H1 (cell line): ENCODE measurements around the gene BABAM2. TPM values are rescaled to one million over a fixed set of nuclear protein-coding genes. Genes with fewer than 3 reads are reported as not detected.

Source experiments
- CTCF ChIA-PET: fragments of 300-600 bp; sonication (Branson Sonifier 250); formaldehyde crosslinking; loops from one replicate; lab custom pipeline; 2021; ENCODE audit not compliant: partially characterized antibody; lab: Charles Lee
- POLR2A ChIA-PET: fragments of 300-600 bp; sonication (Branson Sonifier 250); formaldehyde crosslinking; loops from one replicate; lab custom pipeline; 2021; ENCODE audit warnings: inconsistent platforms; ENCODE audit not compliant: partially characterized antibody; lab: Charles Lee
- DNase-seq, 2 experiments: peaks; one replicate each; pipeline versions ENCODE4 v3.0.0 to v3.0.0-alpha.2; 2010 to 2022; ENCODE audit warnings: low spot score in 2 of 2, low read depth in 1 of 2, mixed read lengths in 1 of 2
- FAIRE-seq: peaks from 2 replicates; lab custom pipeline; 2011; peaks lifted over from hg19 to GRCh38; lab: Jason Lieb, UNC
- H2AFZ ChIP-seq: 2 replicates; pipeline ENCODE4 v1.8.1; 2012; ENCODE audit warnings: low read length, inconsistent platforms
- H2AK5ac ChIP-seq: 2 replicates; pipeline ENCODE4 v1.6.1; 2013; ENCODE audit warnings: low read depth, low read length
- H2BK120ac ChIP-seq: replicated peaks from 2 replicates; pipeline ENCODE3; 2013; ENCODE audit warnings: low read depth, low read length, inconsistent platforms
- H2BK12ac ChIP-seq: 2 replicates; pipeline ENCODE4 v1.6.1; 2013; ENCODE audit warnings: low read depth, low read length
- H2BK15ac ChIP-seq: 2 replicates; pipeline ENCODE4 v1.6.1; 2013; ENCODE audit warnings: low read length
- H2BK20ac ChIP-seq: 2 replicates; pipeline ENCODE4 v1.6.1; 2013; ENCODE audit warnings: low read length
- H2BK5ac ChIP-seq: 2 replicates; pipeline ENCODE4 v1.6.1; 2013; ENCODE audit warnings: low read depth, low read length
- H3K14ac ChIP-seq: 2 replicates; pipeline ENCODE4 v1.6.1; 2013; ENCODE audit warnings: inconsistent platforms; ENCODE audit not compliant: insufficient read length
- H3K18ac ChIP-seq: 2 replicates; pipeline ENCODE4 v1.6.1; 2013; ENCODE audit warnings: low read length; ENCODE audit errors: extremely low read depth
- H3K23ac ChIP-seq: 2 replicates; pipeline ENCODE4 v1.6.1; 2013; ENCODE audit warnings: inconsistent platforms; ENCODE audit not compliant: insufficient read length
- H3K23me2 ChIP-seq: 2 replicates; pipeline ENCODE4 v1.6.1; 2013; ENCODE audit warnings: low read depth, low read length
- H3K27ac ChIP-seq: 2 replicates; pipeline ENCODE4 v1.6.1; 2011; ENCODE audit warnings: low read depth, low read length, inconsistent platforms
- H3K27me3 ChIP-seq, 4 experiments: replicated peaks in 1 of 4; 1 replicate in 1 of 4; 2 replicates in 3 of 4; pipeline versions ENCODE4 v1.6.1 to v1.8.1; 2011 to 2013; ENCODE audit warnings: low read length in 3 of 4, mild to moderate bottlenecking in 3 of 4, inconsistent platforms in 2 of 4, mixed read lengths in 2 of 4, moderate library complexity in 1 of 4; ENCODE audit not compliant: control insufficient read depth in 3 of 4, insufficient read depth in 3 of 4; ENCODE audit errors: extremely low read depth in 1 of 4
- H3K36me3 ChIP-seq, 4 experiments: 2 replicates each; pipeline versions ENCODE4 v1.6.1 to v1.8.1; 2011 to 2013; ENCODE audit warnings: mild to moderate bottlenecking in 4 of 4, low read length in 3 of 4, moderate library complexity in 2 of 4, control low read depth in 1 of 4, inconsistent platforms in 1 of 4; ENCODE audit not compliant: insufficient read depth in 4 of 4, control insufficient read depth in 2 of 4
- H3K4ac ChIP-seq: replicated peaks from 2 replicates; pipeline ENCODE3; 2013; ENCODE audit warnings: low read length, low read depth, mixed read lengths, inconsistent platforms; ENCODE audit not compliant: insufficient read length
- H3K4me1 ChIP-seq, 4 experiments: replicated peaks in 1 of 4; 1 replicate in 1 of 4; 2 replicates in 3 of 4; pipeline versions ENCODE4 v1.6.1 to v1.8.1; 2011 to 2013; ENCODE audit warnings: low read length in 3 of 4, inconsistent platforms in 2 of 4, mixed read lengths in 1 of 4; ENCODE audit not compliant: insufficient read depth in 4 of 4, control insufficient read depth in 3 of 4
- H3K4me2 ChIP-seq, 2 experiments: 2 replicates each; pipeline versions ENCODE4 v1.6.1 to v1.8.1; 2011 to 2013; ENCODE audit warnings: low read depth in 2 of 2, low read length in 2 of 2, control low read depth in 1 of 2, inconsistent platforms in 1 of 2, mild to moderate bottlenecking in 1 of 2; ENCODE audit not compliant: insufficient read depth in 1 of 2
- H3K4me3 ChIP-seq, 4 experiments: fragments of 200-600, 300-600 bp in 1 of 4; sonication (generic), shearing (Covaris generic), sonication (Bioruptor Twin) in 1 of 4; 2 replicates each; pipeline versions ENCODE4 v1.5.1 to v1.8.1; 2011 to 2016; ENCODE audit warnings: low read length in 4 of 4, low read depth in 3 of 4, control low read depth in 2 of 4, inconsistent platforms in 2 of 4, mild to moderate bottlenecking in 2 of 4, mixed read lengths in 1 of 4, moderate library complexity in 1 of 4; ENCODE audit not compliant: insufficient read depth in 2 of 4; ENCODE audit errors: extremely low read depth in 1 of 4
- H3K56ac ChIP-seq: replicated peaks from 2 replicates; pipeline ENCODE3; 2013; ENCODE audit warnings: low read depth, mild to moderate bottlenecking, mixed read lengths, low read length, inconsistent platforms; ENCODE audit not compliant: insufficient read length
- H3K79me1 ChIP-seq: 2 replicates; pipeline ENCODE4 v1.6.1; 2013; ENCODE audit warnings: low read depth, low read length, control low read depth
- H3K79me2 ChIP-seq, 2 experiments: 2 replicates each; pipeline versions ENCODE4 v1.6.1 to v1.8.1; 2012 to 2013; ENCODE audit warnings: low read length in 2 of 2, mild to moderate bottlenecking in 2 of 2, inconsistent platforms in 1 of 2; ENCODE audit not compliant: insufficient read depth in 2 of 2, control insufficient read depth in 1 of 2
- H3K9ac ChIP-seq, 4 experiments: replicated peaks in 1 of 4; 1 replicate in 1 of 4; 2 replicates in 3 of 4; pipeline versions ENCODE4 v1.6.1 to v1.8.1; 2011 to 2013; ENCODE audit warnings: low read depth in 3 of 4, low read length in 3 of 4, control low read depth in 2 of 4, mild to moderate bottlenecking in 2 of 4, moderate library complexity in 2 of 4, inconsistent platforms in 1 of 4; ENCODE audit errors: extremely low read depth in 1 of 4
- H3K9me3 ChIP-seq, 2 experiments: 2 replicates each; pipeline versions ENCODE4 v1.6.1 to v1.8.1; 2012 to 2013; ENCODE audit warnings: mild to moderate bottlenecking in 2 of 2, moderate library complexity in 2 of 2, control low read depth in 1 of 2, inconsistent platforms in 1 of 2, low read depth in 1 of 2, low read length in 1 of 2, mixed read lengths in 1 of 2; ENCODE audit not compliant: insufficient read depth in 2 of 2
- H4K20me1 ChIP-seq, 2 experiments: replicated peaks in 1 of 2; 2 replicates each; pipeline versions ENCODE3 to v1.8.1; 2011 to 2013; ENCODE audit warnings: inconsistent platforms in 2 of 2, low read length in 2 of 2, mild to moderate bottlenecking in 1 of 2; ENCODE audit not compliant: insufficient read depth in 2 of 2, control insufficient read depth in 1 of 2
- H4K5ac ChIP-seq: 2 replicates; pipeline ENCODE4 v1.6.1; 2013; ENCODE audit warnings: low read length, low read depth, mixed read lengths, inconsistent platforms; ENCODE audit not compliant: insufficient read length
- H4K8ac ChIP-seq: 2 replicates; pipeline ENCODE4 v1.8.0; 2013; ENCODE audit warnings: mild to moderate bottlenecking, moderate library complexity, low read length, inconsistent platforms; ENCODE audit not compliant: insufficient read depth; ENCODE audit errors: extremely low read depth
- H4K91ac ChIP-seq: replicated peaks from 2 replicates; pipeline ENCODE3; 2013; ENCODE audit warnings: low read length, mixed read lengths, inconsistent platforms; ENCODE audit not compliant: insufficient read length
- EP300 ChIP-seq, 2 experiments: IDR thresholded peaks; 1 replicate in 1 of 2; 2 replicates in 1 of 2; pipeline ENCODE4 v1.6.1; 2011 to 2012; ENCODE audit warnings: low read depth in 2 of 2, low read length in 2 of 2, mild to moderate bottlenecking in 2 of 2, borderline replicate concordance in 1 of 2, inconsistent platforms in 1 of 2, moderate library complexity in 1 of 2
- PHF8 ChIP-seq: fragments of 200-600 bp; sonication (generic); conservative IDR thresholded peaks from 2 replicates; pipeline ENCODE4 v1.7.1; 2012; ENCODE audit warnings: low read depth, mild to moderate bottlenecking, inconsistent platforms, low read length, moderate library complexity
- WGBS, 2 experiments: shearing (Covaris generic) in 1 of 2; methylation state at CpG; one replicate each; pipeline versions ENCODE4 v1.1.6 to v1.1.7; 2013 to 2015; ENCODE audit warnings: low lambda C conversion rate in 2 of 2, mixed read lengths in 2 of 2, inconsistent platforms in 1 of 2, low coverage in 1 of 2, missing lambda C conversion rate in 1 of 2; ENCODE audit not compliant: insufficient replicate concordance in 2 of 2, insufficient coverage in 1 of 2, insufficient read length in 1 of 2; ENCODE audit errors: extremely low coverage in 1 of 2, missing lambda C conversion rate in 1 of 2; 5-methylcytosine and 5-hydroxymethylcytosine counted together
- polyA plus RNA-seq, 7 experiments: library from polyadenylated mRNA; depleted of rRNA in 3 of 7; stranded (reverse) in 5 of 7; unstranded in 2 of 7; fragments of >200 nt in 5 of 7; fragments of 200-250 nt in 2 of 7; gene quantifications; 1 replicate in 5 of 7; 2 replicates in 1 of 7; 4 replicates in 1 of 7; pipeline versions ENCODE4 v1.2.1 to v1.2.3, GENCODE V29; 2011 to 2013; ENCODE audit warnings: missing spikeins in 2 of 7, mixed read lengths in 2 of 7
- total RNA-seq: library from RNA; stranded (reverse); fragmentation: NEBNext Ultra II Directional; extraction: Animal tissue kit (Norgen Biotek cat#: 25700); gene quantifications from 2 replicates; pipeline ENCODE4 v1.2.1, GENCODE V29; 2021

The BABAM2 gene
- total and polyA plus RNA-seq, 2 of the 8 experiments (the other 6 are each of a cell fraction or from before 2014, with no cell fraction given), result 15.8 to 20.9 TPM

- no peaks in the 10 kb centered on the region for H3K79me1 ChIP-seq
- H4K5ac ChIP-seq, result no peak overlapping the region
- H3K27me3 ChIP-seq, result peaks cover 0 to 1% (median 0%) of the 10 kb centered on the region in 4 experiments; a peak in 1 of 7 replicates
- no peak overlapping the region for H4K91ac ChIP-seq
- no peak overlapping the region for H2AK5ac ChIP-seq
- no peak overlapping the region for H2BK5ac ChIP-seq
- H3K23ac ChIP-seq, result no peak overlapping the region
- H3K9me3 ChIP-seq, result no peaks in the 10 kb centered on the region
- no peaks in the 10 kb centered on the region for H3K4me1 ChIP-seq
- H3K23me2 ChIP-seq, result no peaks in the 10 kb centered on the region; the same call in 1 of the 2 replicates
- no peak overlapping the region for H3K18ac ChIP-seq
- no peak overlapping the region for H3K4me3 ChIP-seq
- H3K56ac ChIP-seq, result no peak overlapping the region
- no peaks in the 10 kb centered on the region for H4K20me1 ChIP-seq
- no peak for FAIRE-seq
- H2BK12ac ChIP-seq, result no peak overlapping the region
- no peak overlapping the region for H3K27ac ChIP-seq
- no peak overlapping the region for H2BK120ac ChIP-seq
- no peak overlapping the region for H3K4ac ChIP-seq
- no peak overlapping the region for H2BK15ac ChIP-seq
- no peak overlapping the region for H4K8ac ChIP-seq
- no peak overlapping the region for H3K14ac ChIP-seq
- POLR2A ChIA-PET, result interaction anchor here (1.1 kb wide), 1 partner anchor 9 kb away, joined by 3 read pairs; no protein-coding TSS in a partner anchor
- H2AFZ ChIP-seq, result no peak overlapping the region
- no peaks in the 10 kb centered on the region for H3K79me2 ChIP-seq
- DNase-seq, result no peak
- no peak overlapping the region for H3K9ac ChIP-seq
- TF ChIP-seq EP300 (IDR thresholded peaks at IDR 0.05; ENCODE audit: borderline replicate concordance in 1 of 2, low read depth in 2 of 2, low read length in 2 of 2), result no peak
- no peak for TF ChIP-seq PHF8
- 95% methylated on average over 7 of the region's 7 CpGs; no CpG with 5 or more reads in 1 of the 2 experiments for WGBS, 2 experiments
- H3K36me3 ChIP-seq, result 0 out of 8 replicates have a peak, but pooled peaks cover 0 to 3% (median 0%) of the 10 kb centered on the region in 4 experiments
- CTCF ChIA-PET, result interaction anchor here (0.9 kb wide), 1 partner anchor 16 kb away, joined by 3 read pairs; no protein-coding TSS in a partner anchor
- no peak overlapping the region for H3K4me2 ChIP-seq
- no peak overlapping the region for H2BK20ac ChIP-seq
Measured at GRCh38 chr2:28311660-28312249, 421.2 kb downstream of the BABAM2 start.
